Measurements from ENCODE around the gene WDR88. TPM values are rescaled to one million over a fixed set of nuclear protein-coding genes. Genes with fewer than 3 reads are reported as not detected.

WDR88 gene
- total RNA-seq, 2 experiments from 2014 or later = 0.38 TPM; not detected in 1

GRCh38 chr19:33196446-33197193 lies 64.7 kb downstream of the WDR88 start:
- Histone ChIP-seq H4K20me1 (ENCODE audit: insufficient read depth, low read length) (no peaks in the 10 kb centered on the region), H3K27ac (ENCODE audit: low read depth, low read length, poor library complexity, severe bottlenecking) (no peak overlapping the region), H3K4me1 (ENCODE audit: insufficient read depth, low read length, poor library complexity, severe bottlenecking) (no peaks in the 10 kb centered on the region), H3K4me3 (ENCODE audit: low read depth, low read length, poor library complexity, severe bottlenecking) (no peak overlapping the region), H3K36me3 (ENCODE audit: insufficient read depth, low read length) (no peaks in the 10 kb centered on the region), H3K9me3 (ENCODE audit: low read length) (no peaks in the 10 kb centered on the region), H3K9me2 (ENCODE audit: insufficient read depth, low read length) (no peaks in the 10 kb centered on the region), H3K79me2 (ENCODE audit: insufficient read depth, low read depth, low read length) (no peaks in the 10 kb centered on the region), H3K4me2 (ENCODE audit: low read length) (no peak overlapping the region), H2AFZ (ENCODE audit: low read length) (no peak overlapping the region)
- ChIA-PET POLR2A (no interaction called here), CTCF (ENCODE audit: unreplicated experiment) (no interaction called here)
- DNase-seq (ENCODE audit: low spot score) = no peak
- no TSS peak for BruUV-seq (replicated peaks)
- intact Hi-C loops (cut with micrococcal nuclease; ENCODE audit: unreplicated experiment) = no loop called here
- TF ChIP-seq CTCF (conservative IDR thresholded peaks at IDR 0.05; ENCODE audit: low read length) (no peak), EZH2phosphoT487 (IDR thresholded peaks at IDR 0.05; ENCODE audit: borderline replicate concordance, low read depth, low read length) (no peak)

GRCh38 chr19:33197591-33198000 lies 65.7 kb downstream of the WDR88 start:
- H3K4me2 ChIP-seq (ENCODE audit: low read length) = no peak overlapping the region
- no peak for DNase-seq (ENCODE audit: low spot score)
- POLR2A ChIA-PET = no interaction called here
- H4K20me1 ChIP-seq (ENCODE audit: insufficient read depth, low read length) = no peaks in the 10 kb centered on the region
- H3K36me3 ChIP-seq (ENCODE audit: insufficient read depth, low read length) = no peaks in the 10 kb centered on the region
- no peaks in the 10 kb centered on the region for H3K9me3 ChIP-seq (ENCODE audit: low read length)
- no peaks in the 10 kb centered on the region for H3K79me2 ChIP-seq (ENCODE audit: insufficient read depth, low read depth, low read length)
- BruUV-seq (replicated peaks) = no TSS peak
- H3K4me1 ChIP-seq (ENCODE audit: insufficient read depth, low read length, poor library complexity, severe bottlenecking) = no peaks in the 10 kb centered on the region
- CTCF ChIA-PET (ENCODE audit: unreplicated experiment) = no interaction called here
- intact Hi-C loops (cut with micrococcal nuclease; ENCODE audit: unreplicated experiment) = no loop called here
- H2AFZ ChIP-seq (ENCODE audit: low read length) = no peak overlapping the region
- H3K9me2 ChIP-seq (ENCODE audit: insufficient read depth, low read length) = no peaks in the 10 kb centered on the region
- no peak overlapping the region for H3K27ac ChIP-seq (ENCODE audit: low read depth, low read length, poor library complexity, severe bottlenecking)
- no peak for TF ChIP-seq EZH2phosphoT487 (IDR thresholded peaks at IDR 0.05; ENCODE audit: borderline replicate concordance, low read depth, low read length)
- TF ChIP-seq CTCF (conservative IDR thresholded peaks at IDR 0.05; ENCODE audit: low read length) = no peak
- no peak overlapping the region for H3K4me3 ChIP-seq (ENCODE audit: low read depth, low read length, poor library complexity, severe bottlenecking)

DNA sequence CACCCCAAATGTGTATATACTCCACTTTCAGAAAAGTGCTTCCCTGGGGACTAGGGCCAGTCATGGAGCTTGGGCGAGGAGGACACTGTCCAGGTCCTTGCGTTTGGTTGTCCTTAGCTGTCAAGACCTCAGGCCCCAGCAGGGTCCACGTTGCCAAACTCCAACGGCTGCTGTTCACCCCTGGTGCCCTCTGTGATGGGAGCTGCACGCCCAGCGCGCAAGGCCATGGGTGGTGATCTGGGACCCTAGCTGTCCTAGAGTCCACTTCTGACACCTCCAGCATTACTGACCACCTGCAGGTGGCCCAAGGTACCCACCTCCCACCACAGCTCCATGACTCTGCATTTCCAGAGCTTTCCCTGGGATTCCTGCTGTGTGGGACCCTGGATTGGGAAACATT lies 66.3 kb downstream of the WDR88 start:
- BruUV-seq (replicated peaks) = no TSS peak
- no peak for DNase-seq (ENCODE audit: low spot score)

More for the DNA sequence above, 66.3 kb downstream of the WDR88 start:
- no peaks in the 10 kb centered on the region for H3K79me2 ChIP-seq (ENCODE audit: insufficient read depth, low read depth, low read length)
- no peak for TF ChIP-seq EZH2phosphoT487 (IDR thresholded peaks at IDR 0.05; ENCODE audit: borderline replicate concordance, low read depth, low read length)
- no peak for TF ChIP-seq CTCF (conservative IDR thresholded peaks at IDR 0.05; ENCODE audit: low read length)
- CTCF ChIA-PET (ENCODE audit: unreplicated experiment) = no interaction called here
- no peaks in the 10 kb centered on the region for H3K4me1 ChIP-seq (ENCODE audit: insufficient read depth, low read length, poor library complexity, severe bottlenecking)
- H3K4me2 ChIP-seq (ENCODE audit: low read length) = no peak overlapping the region
- no peaks in the 10 kb centered on the region for H3K9me3 ChIP-seq (ENCODE audit: low read length)
- intact Hi-C loops (cut with micrococcal nuclease; ENCODE audit: unreplicated experiment) = no loop called here
- no peaks in the 10 kb centered on the region for H4K20me1 ChIP-seq (ENCODE audit: insufficient read depth, low read length)
- H3K4me3 ChIP-seq (ENCODE audit: low read depth, low read length, poor library complexity, severe bottlenecking) = no peak overlapping the region
- no peaks in the 10 kb centered on the region for H3K36me3 ChIP-seq (ENCODE audit: insufficient read depth, low read length)
- POLR2A ChIA-PET = no interaction called here
- no peak overlapping the region for H2AFZ ChIP-seq (ENCODE audit: low read length)
- no peak overlapping the region for H3K27ac ChIP-seq (ENCODE audit: low read depth, low read length, poor library complexity, severe bottlenecking)
- H3K9me2 ChIP-seq (ENCODE audit: insufficient read depth, low read length) = no peaks in the 10 kb centered on the region

Data from OCI-LY7 (cell line).